CD4-positive, alpha-beta T cell (primary cell): ENCODE results near the gene FUT8. TPM values are rescaled to one million over a fixed set of nuclear protein-coding genes. Genes with fewer than 3 reads are reported as not detected.

ENCODE experiments used
- ATAC-seq: fragments of 200-7000 bp; cut with Tn5 transposase; one replicate; pipeline ENCODE4 v1.10.0; 2022; ENCODE audit warnings: mild to moderate bottlenecking; ENCODE audit not compliant: poor library complexity
- CTCF ChIA-PET: fragments of 350-600 bp; sonication (Branson Sonifier 250); formaldehyde crosslinking; loops from one replicate; lab custom pipeline; 2021; ENCODE audit warnings: antibody characterized with exemption, inconsistent platforms; lab: Charles Lee
- POLR2A ChIA-PET: fragments of 350-600 bp; sonication (Branson Sonifier 250); formaldehyde crosslinking; loops from one replicate; lab custom pipeline; 2021; ENCODE audit warnings: antibody characterized with exemption, inconsistent platforms; lab: Charles Lee
- DNase-seq, 14 experiments: peaks; one replicate each; pipeline ENCODE4 v3.0.0-alpha.2; 2013 to 2020; ENCODE audit warnings: mixed read lengths in 2 of 14
- H3K27ac ChIP-seq, 2 donors: one replicate each; pipeline versions ENCODE4 v1.5.1 to v1.7.0; 2013; ENCODE audit warnings: low read length in 2 of 2, low read depth in 1 of 2, mild to moderate bottlenecking in 1 of 2
- H3K27me3 ChIP-seq, 2 experiments: 1 replicate in 1 of 2; 2 replicates in 1 of 2; pipeline versions ENCODE4 v1.6.1 to v1.7.0; 2013; ENCODE audit warnings: low read length in 2 of 2, control low read depth in 1 of 2, mild to moderate bottlenecking in 1 of 2, moderate library complexity in 1 of 2; ENCODE audit not compliant: insufficient read depth in 2 of 2, control insufficient read depth in 1 of 2
- H3K36me3 ChIP-seq: one replicate; pipeline ENCODE4 v1.6.1; 2013; ENCODE audit warnings: low read length, control low read depth; ENCODE audit not compliant: insufficient read depth
- H3K4me1 ChIP-seq: one replicate; pipeline ENCODE4 v1.6.1; 2013; ENCODE audit warnings: low read length, control low read depth; ENCODE audit not compliant: insufficient read depth
- H3K4me3 ChIP-seq: one replicate; pipeline ENCODE4 v1.5.1; 2013; ENCODE audit warnings: mild to moderate bottlenecking, low read length, moderate library complexity
- H3K9me3 ChIP-seq, 2 experiments: 1 replicate in 1 of 2; 2 replicates in 1 of 2; pipeline versions ENCODE4 v1.6.1 to v1.7.0; 2013; ENCODE audit warnings: low read length in 2 of 2, mild to moderate bottlenecking in 2 of 2, control low read depth in 1 of 2, moderate library complexity in 1 of 2; ENCODE audit not compliant: control insufficient read depth in 1 of 2, insufficient read depth in 1 of 2
- H3K27ac Mint-ChIP-seq: one replicate; pipeline ENCODE4 v1.8.0; 2020; ENCODE audit warnings: mixed read lengths
- H3K27me3 Mint-ChIP-seq: one replicate; pipeline ENCODE4 v1.8.0; 2021; ENCODE audit warnings: mixed read lengths
- H3K36me3 Mint-ChIP-seq: one replicate; pipeline ENCODE4 v1.8.0; 2021; ENCODE audit warnings: low read depth, mixed read lengths
- H3K4me1 Mint-ChIP-seq: one replicate; pipeline ENCODE4 v1.8.0; 2021; ENCODE audit warnings: low read depth, mixed read lengths
- H3K4me3 Mint-ChIP-seq: one replicate; pipeline ENCODE4 v1.8.0; 2020; ENCODE audit warnings: mild to moderate bottlenecking, mixed read lengths
- H3K9me3 Mint-ChIP-seq: one replicate; pipeline ENCODE4 v1.8.0; 2020; ENCODE audit warnings: mixed read lengths
- CTCF ChIP-seq: fragments of 200-600 bp; IDR thresholded peaks from one replicate; pipeline ENCODE4 v1.8.0; 2022; ENCODE audit warnings: antibody characterized with exemption, mild to moderate bottlenecking
- intact Hi-C, 2 experiments: fragments of 100-400 bp; cut with DNase I in 1 of 2; cut with micrococcal nuclease in 1 of 2; formaldehyde crosslinking; loops; one replicate each; pipeline versions ENCODE4 v1.15.1 to v1.9.0; 2023 to 2025; cut with DNase I, micrococcal nuclease
- total RNA-seq, 174 experiments: library from RNA in 2 of 174; stranded (reverse) in 2 of 174; gene quantifications; one replicate each; pipeline ENCODE4 v1.2.3 and lab custom pipeline; 2021 to 2026

The FUT8 gene
- total RNA-seq, 2 experiments from 2014 or later, result 31.3 to 39.1 TPM

DNA sequence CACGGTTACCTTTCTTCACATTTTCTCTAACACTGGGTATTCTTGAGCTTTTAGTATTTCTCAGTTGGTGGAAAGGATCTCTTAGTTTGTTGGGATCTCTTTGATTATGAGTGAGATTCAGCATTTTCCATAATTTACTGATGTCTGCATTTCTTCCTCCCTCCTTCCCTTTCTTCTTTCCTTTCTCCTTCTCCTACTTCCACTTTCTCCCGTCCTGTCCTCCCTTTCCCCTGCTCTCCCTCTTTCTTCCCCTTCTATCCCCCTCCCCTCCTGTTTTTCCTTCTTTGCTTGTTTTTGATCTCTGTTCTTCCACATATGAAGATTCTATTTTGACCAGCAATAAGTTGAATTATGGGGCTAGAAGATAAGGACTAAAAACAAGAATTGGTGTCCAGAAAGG is 66.9 kb downstream of the FUT8 start:
- Histone ChIP-seq H3K36me3 (no peaks in the 10 kb centered on the region), H3K4me1 (peaks cover 8% of the 10 kb centered on the region), H3K4me3 (no peak overlapping the region), H3K9me3 (no peaks in the 10 kb centered on the region), H3K27ac (no peak overlapping the region), H3K27me3 (no peaks in the 10 kb centered on the region)
- Mint-ChIP-seq H3K27ac (no peak overlapping the region), H3K27me3 (no peaks in the 10 kb centered on the region), H3K4me1 (peaks cover 84% of the 10 kb centered on the region), H3K36me3 (peaks cover 39% of the 10 kb centered on the region), H3K4me3 (no peak overlapping the region), H3K9me3 (no peaks in the 10 kb centered on the region)
- TF ChIP-seq CTCF, result no peak
- intact Hi-C loops, result no loop called here
- ChIA-PET CTCF (interaction anchor here (0.7 to 1.5 kb wide), 2 partner anchors 10 to 39 kb away, joined by 3 read pairs; no protein-coding TSS in a partner anchor), POLR2A (interaction anchor here (1.2 kb wide), 1 partner anchor 68 kb away, joined by 3 read pairs; no protein-coding TSS in a partner anchor)
- no peak for ATAC-seq
- no peak for DNase-seq

- POLR2A ChIA-PET, result no interaction called here
- CTCF ChIA-PET, result interaction anchor here (0.6 kb wide), 1 partner anchor 22 kb away, joined by 3 read pairs; no protein-coding TSS in a partner anchor
- H3K36me3 Mint-ChIP-seq, result peaks cover 37% of the 10 kb centered on the region
- H3K27me3 Mint-ChIP-seq, result no peaks in the 10 kb centered on the region
- intact Hi-C loops, result no loop called here
- no peak for TF ChIP-seq CTCF
- Histone ChIP-seq H3K27me3 (no peaks in the 10 kb centered on the region), H3K27ac (no peak overlapping the region), H3K9me3 (no peaks in the 10 kb centered on the region), H3K4me3 (no peak overlapping the region), H3K4me1 (peaks cover 8% of the 10 kb centered on the region), H3K36me3 (no peaks in the 10 kb centered on the region)
- H3K4me3 Mint-ChIP-seq, result no peak overlapping the region
- H3K9me3 Mint-ChIP-seq, result no peaks in the 10 kb centered on the region
- DNase-seq, result no peak
- no peak for ATAC-seq
- H3K27ac Mint-ChIP-seq, result no peak overlapping the region
- H3K4me1 Mint-ChIP-seq, result peaks cover 86% of the 10 kb centered on the region
These were observed 70.4 kb downstream of the FUT8 start for GRCh38 chr14:65482757-65483438.

DNA sequence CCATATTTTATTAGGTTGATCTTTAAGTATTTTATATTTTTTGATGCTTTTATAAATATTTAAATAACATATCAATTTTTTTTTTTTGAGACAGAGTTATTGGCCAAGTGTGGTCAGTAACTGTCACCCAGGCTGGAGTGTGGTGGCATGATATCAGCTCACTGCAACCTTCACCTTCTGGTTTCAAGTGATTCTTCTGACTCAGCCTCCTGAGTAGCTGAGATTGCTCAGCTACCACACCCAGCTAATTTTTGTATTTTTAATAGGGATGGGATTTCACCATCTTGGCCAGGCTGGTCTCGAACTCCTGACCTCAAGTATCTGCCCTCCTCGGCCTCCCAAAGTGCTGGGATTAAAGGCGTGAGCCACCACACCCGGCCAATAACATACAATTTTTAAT is 71.1 kb downstream of the FUT8 start:
- intact Hi-C loops, result no loop called here
- H3K27ac Mint-ChIP-seq, result no peak overlapping the region

More for the DNA sequence above, 71.1 kb downstream of the FUT8 start:
- Mint-ChIP-seq H3K4me1 (peaks cover 86% of the 10 kb centered on the region), H3K9me3 (no peaks in the 10 kb centered on the region), H3K27me3 (no peaks in the 10 kb centered on the region), H3K4me3 (no peak overlapping the region), H3K36me3 (peaks cover 39% of the 10 kb centered on the region)
- Histone ChIP-seq H3K27me3 (no peaks in the 10 kb centered on the region), H3K9me3 (no peaks in the 10 kb centered on the region), H3K4me1 (peaks cover 8% of the 10 kb centered on the region), H3K27ac (no peak overlapping the region), H3K36me3 (no peaks in the 10 kb centered on the region), H3K4me3 (no peak overlapping the region)
- POLR2A ChIA-PET, result no interaction called here
- CTCF ChIA-PET, result no interaction called here
- TF ChIP-seq CTCF, result no peak
- no peak for ATAC-seq
- DNase-seq, result no peak
